NT2/D1 (cell line): ENCODE measurements around the gene DGAT2.

Experiments used
- DNase-seq: peaks from one replicate; pipeline ENCODE4 v3.0.0-alpha.2; 2011; ENCODE audit warnings: low read depth, low spot score
- H3K27me3 ChIP-seq: 2 replicates; pipeline ENCODE4 v1.6.0; 2011; ENCODE audit warnings: mild to moderate bottlenecking; ENCODE audit not compliant: insufficient read length, insufficient read depth
- H3K36me3 ChIP-seq: 2 replicates; pipeline ENCODE4 v1.6.1; 2011; ENCODE audit warnings: mild to moderate bottlenecking, low read length, mixed read lengths; ENCODE audit not compliant: insufficient read depth, insufficient read length
- H3K4me1 ChIP-seq: 2 replicates; pipeline ENCODE4 v1.5.1; 2011; ENCODE audit not compliant: insufficient read depth, insufficient read length
- H3K4me3 ChIP-seq: 2 replicates; pipeline ENCODE4 v1.5.1; 2011; ENCODE audit warnings: low read depth; ENCODE audit not compliant: insufficient read length
- H3K9ac ChIP-seq: 2 replicates; pipeline ENCODE4 v1.6.0; 2011; ENCODE audit warnings: low read depth; ENCODE audit not compliant: insufficient read length
- H3K9me3 ChIP-seq: 2 replicates; pipeline ENCODE4 v1.5.1; 2011; ENCODE audit warnings: mild to moderate bottlenecking, low read length; ENCODE audit not compliant: insufficient read depth
- SUZ12 ChIP-seq: IDR thresholded peaks from 2 replicates; pipeline ENCODE4 v1.6.1; 2011; ENCODE audit not compliant: insufficient read length, insufficient read depth; ENCODE audit errors: extremely low read depth
- YY1 ChIP-seq: IDR thresholded peaks from 2 replicates; pipeline ENCODE4 v1.6.1; 2011; ENCODE audit not compliant: insufficient read length, insufficient read depth
- ZNF274 ChIP-seq: IDR thresholded peaks from 2 replicates; pipeline ENCODE4 v1.6.1; 2011; ENCODE audit warnings: mild to moderate bottlenecking, low read depth, low read length

DGAT2 gene

DNA sequence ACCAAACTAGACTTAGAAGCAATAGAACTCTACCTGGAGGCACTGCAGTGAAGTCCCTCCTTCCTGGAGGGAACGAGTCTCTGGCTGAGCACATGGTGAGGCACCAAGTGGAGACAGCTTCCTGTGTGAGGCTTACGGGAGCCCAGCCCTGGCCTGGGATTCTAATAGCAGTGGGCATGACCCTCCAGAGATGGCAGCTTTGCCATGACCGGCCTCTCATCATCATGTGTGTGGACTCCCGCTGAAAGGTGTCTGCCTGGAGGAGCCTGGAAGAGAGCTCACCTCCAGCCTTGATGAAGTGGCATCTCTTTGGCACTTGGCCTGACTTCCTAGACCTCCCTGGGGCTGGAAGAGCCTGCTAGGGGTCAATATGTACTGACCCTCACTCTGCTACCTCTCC is 8.0 kb downstream of the DGAT2 start:
- TF ChIP-seq SUZ12 (no peak), ZNF274 (no peak), YY1 (no peak)
- Histone ChIP-seq H3K4me1 (peaks cover 10% of the 10 kb centered on the region), H3K9me3 (no peaks in the 10 kb centered on the region), H3K36me3 (no peaks in the 10 kb centered on the region), H3K27me3 (peaks cover under 1% of the 10 kb centered on the region), H3K9ac (no peak overlapping the region), H3K4me3 (no peak overlapping the region)
- no peak for DNase-seq

DNA sequence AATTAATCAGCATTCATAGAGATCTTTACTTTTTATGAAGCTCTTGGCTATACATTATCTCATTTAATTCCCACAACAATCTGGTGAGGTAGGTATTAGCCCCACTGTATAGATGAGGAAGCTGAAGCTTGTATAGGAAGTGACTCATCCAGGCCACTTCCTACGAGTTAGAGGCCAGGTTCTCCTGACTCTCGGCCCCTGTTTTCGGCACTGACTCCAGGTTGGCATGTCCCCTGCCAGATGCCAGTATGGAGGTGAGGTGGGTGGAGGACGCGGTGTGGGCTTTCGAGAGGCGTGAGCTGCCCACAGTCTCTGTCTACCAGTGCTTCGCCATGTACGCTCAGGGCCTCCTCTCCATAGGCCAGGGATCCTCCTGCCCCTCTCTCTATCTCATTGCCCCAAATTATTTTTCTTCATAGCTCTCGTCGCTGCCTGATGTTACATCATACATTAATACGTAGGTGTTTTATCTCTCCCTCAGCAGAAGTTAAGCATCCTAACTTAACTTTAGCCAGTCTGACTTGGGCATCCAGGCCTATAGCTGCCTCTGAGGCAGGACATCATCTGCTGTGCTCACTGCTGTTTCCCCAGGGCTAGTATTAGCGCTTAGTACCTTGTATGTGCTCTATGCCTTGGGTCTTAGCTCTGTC is 9.0 kb downstream of the DGAT2 start:
- Histone ChIP-seq H3K9me3 (no peaks in the 10 kb centered on the region), H3K27me3 (no peaks in the 10 kb centered on the region), H3K36me3 (no peaks in the 10 kb centered on the region), H3K9ac (no peak overlapping the region), H3K4me1 (peaks cover 10% of the 10 kb centered on the region), H3K4me3 (no peak overlapping the region)
- DNase-seq = no peak
- TF ChIP-seq ZNF274 (no peak), SUZ12 (no peak), YY1 (no peak)

DNA sequence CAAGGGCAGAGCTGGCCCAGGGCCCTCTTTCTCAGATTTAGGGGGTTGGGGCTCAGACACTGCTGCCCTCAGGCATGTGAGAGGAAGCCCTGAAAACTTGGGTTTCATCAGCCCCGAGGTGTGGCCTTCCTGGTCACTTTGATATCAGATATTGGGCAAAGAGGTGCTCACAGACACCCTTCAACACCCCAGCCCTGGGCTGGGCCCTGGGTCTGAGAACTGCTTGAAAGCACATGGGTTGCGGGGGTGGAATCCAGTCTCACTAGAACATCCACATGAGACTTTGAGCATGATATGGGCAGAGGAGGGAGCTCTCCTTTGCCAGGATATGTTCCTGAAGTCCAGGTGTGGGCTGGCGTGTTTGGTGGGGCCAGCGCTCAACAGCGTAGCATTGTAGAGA is 10.4 kb downstream of the DGAT2 start:
- H3K36me3 ChIP-seq = no peaks in the 10 kb centered on the region
- TF ChIP-seq SUZ12 (no peak), YY1 (no peak), ZNF274 (no peak)
- no peaks in the 10 kb centered on the region for H3K9me3 ChIP-seq
- H3K9ac ChIP-seq = no peak overlapping the region
- peaks cover 10% of the 10 kb centered on the region for H3K4me1 ChIP-seq
- no peak overlapping the region for H3K4me3 ChIP-seq
- DNase-seq = no peak
- no peaks in the 10 kb centered on the region for H3K27me3 ChIP-seq

DNA sequence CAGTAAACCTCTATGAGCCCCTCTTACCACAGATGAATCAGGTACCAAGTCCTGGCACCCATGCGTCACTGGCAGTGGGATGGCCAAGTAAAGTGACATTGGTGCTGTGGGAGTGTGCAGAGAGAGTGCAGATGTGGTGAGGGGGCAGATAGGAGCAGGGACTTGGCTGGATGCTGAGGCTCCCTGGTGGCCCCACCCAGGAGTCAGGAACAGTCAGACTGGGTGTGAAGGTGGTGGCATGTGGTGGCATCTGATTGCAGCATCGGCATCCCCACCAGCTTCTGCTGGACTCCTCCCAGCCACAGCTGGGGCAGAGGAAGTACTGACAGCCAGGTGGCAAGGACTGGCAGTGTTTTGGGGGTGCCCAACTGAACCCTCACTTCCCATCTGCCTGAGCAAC is 11.4 kb downstream of the DGAT2 start:
- Histone ChIP-seq H3K36me3 (no peaks in the 10 kb centered on the region), H3K27me3 (no peaks in the 10 kb centered on the region), H3K4me1 (peaks cover 5% of the 10 kb centered on the region), H3K9ac (no peak overlapping the region), H3K9me3 (no peaks in the 10 kb centered on the region), H3K4me3 (no peak overlapping the region)
- TF ChIP-seq SUZ12 (no peak), ZNF274 (no peak), YY1 (no peak)
- DNase-seq = no peak

DNA sequence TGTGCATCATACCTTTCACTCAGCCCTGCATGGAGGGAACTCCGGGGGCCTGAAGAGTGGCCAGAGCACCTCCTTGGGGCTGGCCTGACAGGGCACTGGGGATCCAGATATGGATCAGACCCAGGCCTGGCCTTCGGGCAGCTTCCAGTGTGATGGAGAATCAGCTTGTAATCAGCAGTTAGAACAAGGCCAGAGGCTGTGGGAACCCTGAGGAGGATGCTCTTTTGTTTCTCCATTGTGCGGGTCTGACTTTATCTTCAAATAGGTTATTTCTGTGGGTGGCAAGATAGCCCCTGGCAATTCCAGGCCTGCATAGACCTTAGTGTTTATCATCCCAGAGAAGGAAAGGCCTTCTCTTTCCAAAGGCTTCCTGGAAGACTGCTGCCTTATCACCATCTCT is 12.3 kb downstream of the DGAT2 start:
- TF ChIP-seq SUZ12 (no peak), YY1 (no peak), ZNF274 (no peak)
- no peaks in the 10 kb centered on the region for H3K9me3 ChIP-seq
- no peak overlapping the region for H3K4me3 ChIP-seq
- H3K9ac ChIP-seq = no peak overlapping the region
- DNase-seq = no peak
- H3K27me3 ChIP-seq = no peaks in the 10 kb centered on the region
- H3K36me3 ChIP-seq = no peaks in the 10 kb centered on the region
- peaks cover 5% of the 10 kb centered on the region for H3K4me1 ChIP-seq

DNA sequence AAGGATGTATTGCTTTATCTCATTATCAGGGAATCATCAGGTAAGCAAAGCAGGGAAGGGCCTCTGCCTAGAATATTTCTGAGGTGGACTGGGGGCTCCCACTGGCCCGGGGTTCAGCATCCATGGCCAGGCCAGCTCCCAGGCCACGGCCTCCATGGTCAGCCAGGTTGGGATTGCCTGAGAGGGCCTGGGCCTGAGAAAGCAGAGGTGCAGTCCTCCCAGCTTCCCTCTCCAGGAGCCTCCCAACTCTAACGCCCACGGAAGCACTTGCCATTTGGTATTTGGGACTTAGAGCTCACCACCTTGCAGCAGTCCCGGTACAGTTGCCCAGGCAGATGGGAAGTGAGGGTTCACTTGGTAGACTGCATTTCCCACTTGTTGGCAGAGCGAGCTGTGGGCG is 12.7 kb downstream of the DGAT2 start:
- Histone ChIP-seq H3K9ac (no peak overlapping the region), H3K27me3 (no peaks in the 10 kb centered on the region), H3K36me3 (no peaks in the 10 kb centered on the region), H3K4me1 (peaks cover 5% of the 10 kb centered on the region), H3K9me3 (no peaks in the 10 kb centered on the region), H3K4me3 (no peak overlapping the region)
- no peak for TF ChIP-seq ZNF274
- no peak for TF ChIP-seq SUZ12
- TF ChIP-seq YY1 = no peak
- DNase-seq = no peak

DNA sequence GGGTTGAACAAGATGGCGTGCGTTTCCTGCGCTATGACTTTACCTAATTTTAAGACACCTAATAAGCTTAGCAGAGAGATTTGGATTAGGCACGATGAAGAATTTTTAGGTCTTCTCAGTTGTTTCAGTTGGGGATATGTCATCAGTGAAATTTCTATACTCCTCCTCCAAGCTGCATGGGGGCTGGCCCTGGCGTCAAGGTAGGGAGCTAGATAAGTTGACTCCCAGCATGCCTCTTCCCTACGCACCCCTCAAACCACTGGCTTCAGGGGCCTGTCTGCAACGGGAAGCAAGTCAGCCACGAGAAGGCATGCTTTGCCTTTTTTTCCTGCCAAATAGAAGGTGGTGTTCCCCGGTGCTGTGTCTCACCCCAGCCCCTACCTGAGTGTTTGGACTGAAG is 13.3 kb downstream of the DGAT2 start:
- no peak for TF ChIP-seq YY1
- no peak for TF ChIP-seq ZNF274
- TF ChIP-seq SUZ12 = no peak
- H3K9me3 ChIP-seq = no peaks in the 10 kb centered on the region
- no peaks in the 10 kb centered on the region for H3K27me3 ChIP-seq
- no peaks in the 10 kb centered on the region for H3K36me3 ChIP-seq
- no peak for DNase-seq
- H3K9ac ChIP-seq = no peak overlapping the region
- H3K4me3 ChIP-seq = no peak overlapping the region
- H3K4me1 ChIP-seq = peaks cover 5% of the 10 kb centered on the region
